Cerebellar cortex (tissue), 1 donor: Measurements from ENCODE around the gene SIMC1.
A peak's percentile ranks its signal among the peaks of the same experiment; 100 is the strongest.

Experiments used
- DNase-seq: peaks from one replicate; pipeline ENCODE4 v3.0.0-alpha.2; 2015; ENCODE audit warnings: low spot score

SIMC1 gene

DNA sequence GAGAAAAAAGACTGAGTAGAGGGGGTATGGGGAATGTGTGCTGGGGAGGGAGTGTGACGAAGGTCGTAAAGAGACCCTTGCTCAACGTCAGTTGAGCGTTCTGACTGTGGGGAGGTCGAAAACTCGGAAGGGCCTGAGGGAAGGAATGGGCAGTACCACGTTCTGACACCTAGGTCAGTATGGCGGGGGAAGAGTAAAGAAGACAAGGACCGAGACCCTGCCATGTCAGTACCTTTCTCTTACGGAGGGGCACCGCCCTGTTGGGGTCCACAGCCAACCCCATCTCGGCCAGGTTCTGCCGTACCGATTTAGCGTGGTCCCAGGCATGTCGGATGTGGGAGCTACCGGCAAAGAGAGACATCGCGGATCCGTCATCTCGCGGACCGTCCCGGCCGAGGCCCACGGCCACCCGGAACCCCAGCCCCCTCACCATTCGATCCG, 149.8 kb downstream of the SIMC1 start:
- DNase-seq = no peak

DNA sequence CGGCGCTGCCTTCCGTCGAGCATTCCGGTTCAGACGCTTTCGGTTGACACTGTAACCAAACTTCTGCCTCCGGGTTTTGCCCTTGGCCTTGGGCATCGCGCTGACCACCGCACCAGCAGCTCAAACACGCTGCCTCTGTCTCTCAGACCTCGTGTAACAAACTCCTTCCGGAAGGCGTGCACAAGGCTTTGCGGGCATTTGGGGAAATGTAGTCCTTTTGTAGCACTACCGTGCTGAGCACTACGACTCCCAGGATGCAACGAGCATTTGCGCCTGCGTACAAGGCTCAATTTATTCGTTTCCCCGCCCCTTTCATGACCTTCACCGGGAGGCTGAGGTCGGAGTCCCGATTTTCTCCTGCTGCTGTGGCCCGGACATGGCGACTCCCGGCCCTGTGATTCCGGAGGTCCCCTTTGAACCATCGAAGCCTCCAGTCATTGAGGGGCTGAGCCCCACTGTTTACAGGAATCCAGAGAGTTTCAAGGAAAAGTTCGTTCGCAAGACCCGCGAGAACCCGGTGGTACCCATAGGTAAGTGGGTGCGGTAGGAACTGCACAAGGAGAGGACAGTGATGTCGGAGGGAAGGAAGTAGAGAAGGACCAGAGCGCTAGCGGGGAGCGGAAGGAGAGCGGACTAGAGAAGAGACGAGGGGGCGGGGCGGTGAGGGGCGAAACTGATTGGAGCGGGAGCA, 150.4 kb downstream of the SIMC1 start, which contains the start of the genes HIGD2A and NOP16:
Gene HIGD2A, plus strand, starts transcription at position 308 of the 691 bp plus-strand sequence. Its CDS starts 69 bp downstream, at position 377.
Gene NOP16, minus strand, starts transcription at position 155 of the 691 bp plus-strand sequence. Its CDS starts 59 bp downstream, at position 96.
- peak; percentile 99 for DNase-seq

DNA sequence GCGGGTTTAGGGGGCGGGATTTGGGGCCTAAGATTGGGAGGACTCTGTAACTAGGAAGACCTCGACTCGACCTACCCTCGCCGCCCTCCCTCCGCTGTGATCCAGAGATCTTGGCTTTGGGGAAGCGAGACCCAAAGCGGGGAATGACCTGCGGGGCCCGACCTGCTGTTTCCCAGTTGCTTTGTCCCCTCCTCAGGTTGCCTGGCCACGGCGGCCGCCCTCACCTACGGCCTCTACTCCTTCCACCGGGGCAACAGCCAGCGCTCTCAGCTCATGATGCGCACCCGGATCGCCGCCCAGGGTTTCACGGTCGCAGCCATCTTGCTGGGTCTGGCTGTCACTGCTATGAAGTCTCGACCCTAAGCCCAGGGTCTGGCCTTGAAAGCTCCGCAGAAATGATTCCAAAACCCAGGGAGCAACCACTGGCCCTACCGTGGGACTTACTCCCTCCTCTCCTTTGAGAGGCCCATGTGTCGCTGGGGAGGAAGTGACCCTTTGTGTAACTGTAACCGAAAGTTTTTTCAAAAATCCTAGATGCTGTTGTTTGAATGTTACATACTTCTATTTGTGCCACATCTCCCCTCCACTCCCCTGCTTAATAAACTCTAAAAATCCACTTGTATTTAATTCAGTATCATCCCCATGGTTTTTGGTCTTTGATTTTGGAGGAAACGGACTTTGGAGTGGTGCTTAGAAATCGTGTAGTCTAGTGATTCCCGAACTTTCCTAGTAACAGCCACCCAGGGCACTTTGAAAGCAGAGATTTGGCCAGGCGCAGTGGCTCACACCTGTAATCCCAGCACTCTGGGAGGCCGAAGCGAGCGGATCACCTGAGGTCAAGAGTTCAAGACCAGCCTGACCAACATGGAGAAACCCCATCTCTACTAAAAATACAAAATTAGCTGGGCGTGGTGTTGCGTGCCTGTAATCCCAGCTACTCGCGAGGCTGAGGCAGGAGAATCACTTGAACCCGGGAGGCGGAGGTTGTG, 151.2 kb downstream of the SIMC1 start:
- DNase-seq = no peak

DNA sequence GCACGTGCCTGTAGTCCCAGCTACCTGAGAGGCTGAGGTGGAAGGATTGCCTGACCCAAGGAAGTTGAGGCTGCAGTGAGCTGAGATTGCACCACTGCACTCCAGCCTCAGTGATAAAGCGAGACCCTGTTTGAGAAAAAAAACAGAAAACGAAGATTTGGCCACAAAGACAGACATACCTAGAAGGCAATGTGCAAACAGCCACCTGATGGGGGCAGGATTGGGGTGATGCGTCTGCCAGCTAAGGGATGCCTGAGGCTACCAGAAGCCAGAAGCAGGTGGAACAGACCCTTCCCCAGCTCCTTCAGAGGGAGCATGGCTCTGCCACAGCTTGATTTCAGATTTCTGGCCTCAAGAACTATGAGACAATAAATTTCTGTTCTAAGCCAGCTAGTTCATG, 153.3 kb downstream of the SIMC1 start:
- no peak for DNase-seq

DNA sequence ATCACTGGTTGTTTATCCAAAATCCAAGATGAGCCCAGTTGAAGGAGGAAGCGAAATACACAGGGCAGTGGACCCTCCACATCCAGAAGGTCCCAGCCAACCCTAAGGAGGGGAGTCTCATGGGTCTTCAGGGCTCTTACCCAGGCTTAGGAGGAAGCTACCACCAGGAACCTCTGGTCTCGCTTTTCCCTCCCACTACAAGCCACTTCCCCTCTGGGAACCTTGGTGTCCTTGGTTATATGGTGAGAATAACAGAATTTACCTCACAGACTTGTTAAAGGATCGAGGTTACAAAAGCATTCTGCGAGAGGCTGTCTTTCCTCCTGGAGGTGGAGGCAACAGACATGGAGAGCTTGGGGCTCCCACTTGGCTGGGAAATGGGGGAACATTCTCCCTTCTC, 153.8 kb downstream of the SIMC1 start:
- DNase-seq = no peak

DNA sequence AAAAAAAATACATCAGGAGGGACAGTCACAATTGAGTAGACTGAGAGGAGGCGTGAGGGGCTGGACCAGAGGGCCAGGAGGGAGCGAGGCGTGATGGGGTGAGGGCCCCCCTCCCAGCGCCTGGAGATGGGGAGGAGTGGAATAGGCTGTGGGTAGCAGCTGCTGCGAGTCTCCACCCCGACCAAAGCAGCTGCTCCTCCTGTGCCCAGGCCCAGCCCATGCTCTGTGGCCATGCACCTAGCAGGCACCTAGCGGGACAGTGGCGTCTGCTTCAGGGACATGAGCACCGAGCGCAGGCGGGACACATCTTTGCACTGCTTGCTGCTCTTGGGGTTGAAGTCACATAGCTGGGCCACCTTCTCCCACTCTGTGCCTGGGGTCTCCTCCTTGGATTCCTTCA, 154.3 kb downstream of the SIMC1 start:
- no peak for DNase-seq

DNA sequence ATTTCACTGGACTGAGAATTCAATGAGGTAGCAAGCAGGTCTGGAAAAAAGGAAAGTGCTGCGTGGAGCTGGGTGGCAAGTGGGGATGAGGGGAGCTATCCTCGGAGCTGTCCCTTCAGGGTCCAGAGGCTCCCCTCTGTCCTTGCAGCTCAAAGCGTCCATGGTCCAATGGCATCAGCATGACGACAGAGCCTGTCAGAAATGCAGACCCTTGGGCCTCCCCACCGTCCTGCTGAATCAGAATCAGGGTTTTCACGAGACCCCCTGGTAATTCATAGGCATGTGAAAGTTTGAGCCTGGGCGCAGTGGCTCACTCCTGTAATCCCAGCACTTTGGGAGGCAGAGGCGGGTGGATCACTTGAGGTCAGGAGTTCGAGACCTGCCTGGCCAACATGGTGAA, 155.9 kb downstream of the SIMC1 start:
- DNase-seq = no peak

DNA sequence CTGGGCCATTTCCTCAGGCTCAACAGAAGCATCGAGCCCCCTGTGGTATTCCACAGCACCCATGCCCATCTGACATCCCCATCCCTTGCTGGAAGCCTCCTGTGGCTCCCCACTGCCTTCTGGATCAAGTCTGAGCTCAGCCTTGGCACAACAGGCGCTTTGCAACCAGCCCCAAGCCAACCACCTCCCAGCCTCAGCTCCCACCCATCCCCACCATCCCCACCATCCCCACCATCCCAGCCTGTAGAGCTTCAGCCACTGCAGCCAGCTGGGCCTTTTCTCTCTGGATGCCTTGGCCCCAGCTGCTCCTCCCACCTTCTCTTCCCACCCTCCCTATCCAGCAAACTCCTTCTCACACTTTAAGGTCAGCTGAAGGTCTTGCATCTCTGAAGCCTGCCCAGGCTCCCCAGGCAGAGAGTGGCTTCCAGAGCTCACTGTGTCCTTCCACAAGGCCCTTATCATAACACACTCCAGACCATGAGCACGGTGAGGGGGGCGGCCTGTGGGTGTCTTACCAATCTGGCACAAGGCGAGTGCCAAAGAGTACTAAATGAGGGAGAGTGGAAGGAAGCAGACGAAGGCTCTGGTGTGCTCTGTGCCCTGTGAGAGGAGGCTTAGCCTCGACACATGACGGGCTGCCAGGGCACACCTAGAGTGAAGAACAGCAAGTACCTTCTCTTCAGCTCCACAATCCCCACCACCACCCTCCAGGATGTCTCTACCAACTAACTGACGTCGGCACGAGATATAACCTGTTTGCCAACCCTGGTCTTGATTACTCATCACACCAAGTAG, 156.9 kb downstream of the SIMC1 start:
- no peak for DNase-seq
